ENCODE data around the gene ASTN2.

- TF ChIP-seq, protein P1, sequence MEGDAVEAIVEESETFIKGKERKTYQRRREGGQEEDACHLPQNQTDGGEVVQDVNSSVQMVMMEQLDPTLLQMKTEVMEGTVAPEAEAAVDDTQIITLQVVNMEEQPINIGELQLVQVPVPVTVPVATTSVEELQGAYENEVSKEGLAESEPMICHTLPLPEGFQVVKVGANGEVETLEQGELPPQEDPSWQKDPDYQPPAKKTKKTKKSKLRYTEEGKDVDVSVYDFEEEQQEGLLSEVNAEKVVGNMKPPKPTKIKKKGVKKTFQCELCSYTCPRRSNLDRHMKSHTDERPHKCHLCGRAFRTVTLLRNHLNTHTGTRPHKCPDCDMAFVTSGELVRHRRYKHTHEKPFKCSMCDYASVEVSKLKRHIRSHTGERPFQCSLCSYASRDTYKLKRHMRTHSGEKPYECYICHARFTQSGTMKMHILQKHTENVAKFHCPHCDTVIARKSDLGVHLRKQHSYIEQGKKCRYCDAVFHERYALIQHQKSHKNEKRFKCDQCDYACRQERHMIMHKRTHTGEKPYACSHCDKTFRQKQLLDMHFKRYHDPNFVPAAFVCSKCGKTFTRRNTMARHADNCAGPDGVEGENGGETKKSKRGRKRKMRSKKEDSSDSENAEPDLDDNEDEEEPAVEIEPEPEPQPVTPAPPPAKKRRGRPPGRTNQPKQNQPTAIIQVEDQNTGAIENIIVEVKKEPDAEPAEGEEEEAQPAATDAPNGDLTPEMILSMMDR (IDR thresholded peaks at IDR 0.05): no peak
- TF ChIP-seq POLR2A (IDR thresholded peaks at IDR 0.05): no peak
These were observed 7.3 kb downstream of the ASTN2 start for GRCh38 chr9:117407436-117408022.

All from testis (tissue), 2 donors.